HG02763 (cell line): ENCODE data around the gene PITX3.

ENCODE experiments used
- ATAC-seq: cut with Tn5 transposase; IDR thresholded peaks from one replicate; pipeline ENCODE4 v1.9.1; 2021; ENCODE audit warnings: mild to moderate bottlenecking, moderate library complexity; ENCODE audit not compliant: unreplicated experiment

Gene PITX3

GRCh38 chr10:102185811-102186527 lies 55.3 kb downstream of the PITX3 start:
- no peak for ATAC-seq

GRCh38 chr10:102185272-102185671 lies 56.0 kb downstream of the PITX3 start:
- no peak for ATAC-seq

GRCh38 chr10:102184606-102185005 lies 56.7 kb downstream of the PITX3 start:
- ATAC-seq = no peak
